Neural cell (in vitro differentiated cells): ENCODE results near the gene SNRPE.

Source experiments
- MXI1 ChIP-seq: fragments of 450-650 bp; conservative IDR thresholded peaks from 2 replicates; pipeline ENCODE4 v1.6.1; 2014; ENCODE audit warnings: antibody characterized with exemption, mild to moderate bottlenecking; ENCODE audit not compliant: poor library complexity, severe bottlenecking
- RAD21 ChIP-seq: fragments of 450-650 bp; conservative IDR thresholded peaks from 2 replicates; pipeline ENCODE4 v1.6.1; 2014; ENCODE audit warnings: antibody characterized with exemption, mild to moderate bottlenecking, moderate library complexity
- TAF1 ChIP-seq: IDR thresholded peaks from 2 replicates; pipeline ENCODE4 v1.6.1; 2012; ENCODE audit warnings: low read depth
- TF ChIP-seq, protein P1 (sequence below): fragments of 450-650 bp; IDR thresholded peaks from 2 replicates; pipeline ENCODE4 v1.5.1; 2014; ENCODE audit warnings: antibody characterized with exemption, mild to moderate bottlenecking, moderate library complexity; ENCODE audit not compliant: poor library complexity, severe bottlenecking

- TF ChIP-seq, protein P1, sequence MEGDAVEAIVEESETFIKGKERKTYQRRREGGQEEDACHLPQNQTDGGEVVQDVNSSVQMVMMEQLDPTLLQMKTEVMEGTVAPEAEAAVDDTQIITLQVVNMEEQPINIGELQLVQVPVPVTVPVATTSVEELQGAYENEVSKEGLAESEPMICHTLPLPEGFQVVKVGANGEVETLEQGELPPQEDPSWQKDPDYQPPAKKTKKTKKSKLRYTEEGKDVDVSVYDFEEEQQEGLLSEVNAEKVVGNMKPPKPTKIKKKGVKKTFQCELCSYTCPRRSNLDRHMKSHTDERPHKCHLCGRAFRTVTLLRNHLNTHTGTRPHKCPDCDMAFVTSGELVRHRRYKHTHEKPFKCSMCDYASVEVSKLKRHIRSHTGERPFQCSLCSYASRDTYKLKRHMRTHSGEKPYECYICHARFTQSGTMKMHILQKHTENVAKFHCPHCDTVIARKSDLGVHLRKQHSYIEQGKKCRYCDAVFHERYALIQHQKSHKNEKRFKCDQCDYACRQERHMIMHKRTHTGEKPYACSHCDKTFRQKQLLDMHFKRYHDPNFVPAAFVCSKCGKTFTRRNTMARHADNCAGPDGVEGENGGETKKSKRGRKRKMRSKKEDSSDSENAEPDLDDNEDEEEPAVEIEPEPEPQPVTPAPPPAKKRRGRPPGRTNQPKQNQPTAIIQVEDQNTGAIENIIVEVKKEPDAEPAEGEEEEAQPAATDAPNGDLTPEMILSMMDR = no peak
- TF ChIP-seq TAF1 (no peak), RAD21 (no peak), MXI1 (no peak)
Observed at GRCh38 chr1:203823306-203823705, 38.1 kb upstream of the SNRPE start.
